PC-3 (cell line): Measurements from ENCODE around the gene ZDHHC6.

ENCODE experiments used
- EZH2 ChIP-seq: fragments of 300-600 bp; sonication (generic); IDR thresholded peaks from one replicate; pipeline ENCODE4 v1.6.1; 2017; ENCODE audit warnings: antibody characterized with exemption, mild to moderate bottlenecking, low read length; ENCODE audit not compliant: unreplicated experiment
- EZH2phosphoT487 ChIP-seq: fragments of 300-600 bp; sonication (generic); IDR thresholded peaks from 2 replicates; pipeline ENCODE4 v1.6.1; 2018; ENCODE audit warnings: mild to moderate bottlenecking, antibody characterized with exemption, low read length, borderline replicate concordance
- TF ChIP-seq, protein P1 (sequence below): fragments of 300-600 bp; sonication (generic); conservative IDR thresholded peaks from 2 replicates; pipeline ENCODE4 v1.5.1; 2017; ENCODE audit warnings: antibody characterized with exemption, low read depth, mild to moderate bottlenecking, low read length

GRCh38 chr10:112434988-112435619 lies 11.6 kb downstream of the ZDHHC6 start:
- TF ChIP-seq EZH2 (no peak), EZH2phosphoT487 (no peak)
- TF ChIP-seq, protein P1, sequence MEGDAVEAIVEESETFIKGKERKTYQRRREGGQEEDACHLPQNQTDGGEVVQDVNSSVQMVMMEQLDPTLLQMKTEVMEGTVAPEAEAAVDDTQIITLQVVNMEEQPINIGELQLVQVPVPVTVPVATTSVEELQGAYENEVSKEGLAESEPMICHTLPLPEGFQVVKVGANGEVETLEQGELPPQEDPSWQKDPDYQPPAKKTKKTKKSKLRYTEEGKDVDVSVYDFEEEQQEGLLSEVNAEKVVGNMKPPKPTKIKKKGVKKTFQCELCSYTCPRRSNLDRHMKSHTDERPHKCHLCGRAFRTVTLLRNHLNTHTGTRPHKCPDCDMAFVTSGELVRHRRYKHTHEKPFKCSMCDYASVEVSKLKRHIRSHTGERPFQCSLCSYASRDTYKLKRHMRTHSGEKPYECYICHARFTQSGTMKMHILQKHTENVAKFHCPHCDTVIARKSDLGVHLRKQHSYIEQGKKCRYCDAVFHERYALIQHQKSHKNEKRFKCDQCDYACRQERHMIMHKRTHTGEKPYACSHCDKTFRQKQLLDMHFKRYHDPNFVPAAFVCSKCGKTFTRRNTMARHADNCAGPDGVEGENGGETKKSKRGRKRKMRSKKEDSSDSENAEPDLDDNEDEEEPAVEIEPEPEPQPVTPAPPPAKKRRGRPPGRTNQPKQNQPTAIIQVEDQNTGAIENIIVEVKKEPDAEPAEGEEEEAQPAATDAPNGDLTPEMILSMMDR: peak; percentile 68
